HUES6 (cell line): ENCODE measurements around the gene EMP1.

ENCODE experiments used
- H3K27ac ChIP-seq: 2 replicates; pipeline ENCODE4 v1.7.0; 2013; ENCODE audit warnings: low read depth, mild to moderate bottlenecking, low read length, inconsistent platforms
- H3K27me3 ChIP-seq: 2 replicates; pipeline ENCODE4 v1.6.1; 2013; ENCODE audit warnings: low read length; ENCODE audit not compliant: control insufficient read depth, insufficient read depth
- H3K36me3 ChIP-seq: 2 replicates; pipeline ENCODE4 v1.6.1; 2013; ENCODE audit warnings: low read length; ENCODE audit not compliant: control insufficient read depth, insufficient read depth
- H3K4me1 ChIP-seq: 2 replicates; pipeline ENCODE4 v1.6.1; 2013; ENCODE audit warnings: low read length; ENCODE audit not compliant: control insufficient read depth, insufficient read depth
- H3K4me3 ChIP-seq: 2 replicates; pipeline ENCODE4 v1.5.1; 2013; ENCODE audit warnings: low read depth, low read length
- H3K9ac ChIP-seq: one replicate; pipeline ENCODE4 v1.6.1; 2013; ENCODE audit warnings: mild to moderate bottlenecking, low read length
- H3K9me3 ChIP-seq: 2 replicates; pipeline ENCODE4 v1.6.1; 2013; ENCODE audit warnings: low read depth, low read length; ENCODE audit not compliant: control insufficient read depth, insufficient read depth

The EMP1 gene

DNA sequence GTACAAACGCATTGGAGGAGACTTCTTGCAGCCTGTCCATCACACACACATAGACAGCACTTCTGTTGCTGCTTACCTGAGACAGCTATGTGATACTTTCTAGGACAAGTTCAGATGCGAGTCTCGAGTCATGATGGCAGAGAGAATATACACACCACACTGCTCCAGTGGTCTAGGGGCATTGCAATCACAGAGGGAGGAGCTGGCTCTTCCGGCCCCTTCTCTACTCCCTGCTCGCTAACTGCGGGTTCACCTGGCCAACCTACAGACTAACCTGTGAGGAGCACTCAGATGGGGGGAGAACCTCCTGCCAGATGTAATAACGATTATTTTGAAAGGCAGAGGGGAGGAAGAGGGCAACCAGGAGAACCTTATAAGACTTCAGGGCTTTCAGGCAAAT, 30.7 kb downstream of the EMP1 start:
- peaks cover 1% of the 10 kb centered on the region; the same call in 1 of the 2 replicates for H3K9me3 ChIP-seq
- H3K4me1 ChIP-seq: no peaks in the 10 kb centered on the region
- no peaks in the 10 kb centered on the region for H3K27me3 ChIP-seq
- H3K27ac ChIP-seq: no peak overlapping the region
- no peak overlapping the region for H3K9ac ChIP-seq
- no peaks in the 10 kb centered on the region for H3K36me3 ChIP-seq
- no peak overlapping the region for H3K4me3 ChIP-seq

DNA sequence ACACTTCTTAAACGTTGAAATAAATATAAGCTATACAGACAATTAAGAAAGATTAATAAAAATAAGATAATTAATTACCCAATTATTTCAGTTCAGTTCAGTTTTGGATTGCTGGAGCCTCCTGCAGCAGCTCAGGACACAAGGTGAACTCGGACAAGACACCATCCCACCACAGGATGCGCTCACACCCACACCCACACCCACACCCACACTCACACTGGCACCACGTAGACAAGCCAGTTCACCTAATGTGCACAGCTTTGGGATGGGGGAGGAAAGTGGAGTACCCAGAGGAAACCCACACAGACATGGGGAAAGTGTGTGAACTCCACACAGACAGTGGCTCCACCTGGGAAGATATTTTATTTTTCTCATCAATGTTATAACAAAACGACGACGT, 32.1 kb downstream of the EMP1 start:
- Histone ChIP-seq H3K27ac (no peak overlapping the region), H3K4me1 (no peaks in the 10 kb centered on the region), H3K9ac (no peak overlapping the region), H3K4me3 (no peak overlapping the region), H3K27me3 (no peaks in the 10 kb centered on the region), H3K36me3 (no peaks in the 10 kb centered on the region), H3K9me3 (peaks cover 5% of the 10 kb centered on the region; the same call in 1 of the 2 replicates)

DNA sequence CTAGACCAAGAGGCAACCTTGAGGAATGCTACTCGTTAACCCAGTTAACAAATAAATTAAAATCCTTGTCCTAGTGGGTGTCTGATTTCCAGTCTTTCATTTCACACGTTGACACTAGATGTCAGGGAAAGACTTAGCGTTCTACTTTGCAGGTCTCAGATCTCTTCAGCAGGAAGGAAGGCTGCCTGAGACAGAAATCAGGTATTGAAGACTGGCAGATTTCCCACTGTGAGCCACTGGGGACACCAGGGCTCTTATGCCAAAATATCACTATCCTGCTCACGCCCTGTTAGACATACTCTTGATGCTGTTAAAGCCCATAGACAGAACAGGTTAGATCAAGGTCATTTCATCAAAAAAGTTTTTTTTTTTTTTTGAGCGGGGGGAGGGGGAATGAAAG, 33.0 kb downstream of the EMP1 start:
- Histone ChIP-seq H3K9me3 (peaks cover 5% of the 10 kb centered on the region; the same call in 1 of the 2 replicates), H3K36me3 (no peaks in the 10 kb centered on the region), H3K9ac (no peak overlapping the region), H3K27me3 (no peaks in the 10 kb centered on the region), H3K4me3 (no peak overlapping the region), H3K27ac (no peak overlapping the region), H3K4me1 (no peaks in the 10 kb centered on the region)

DNA sequence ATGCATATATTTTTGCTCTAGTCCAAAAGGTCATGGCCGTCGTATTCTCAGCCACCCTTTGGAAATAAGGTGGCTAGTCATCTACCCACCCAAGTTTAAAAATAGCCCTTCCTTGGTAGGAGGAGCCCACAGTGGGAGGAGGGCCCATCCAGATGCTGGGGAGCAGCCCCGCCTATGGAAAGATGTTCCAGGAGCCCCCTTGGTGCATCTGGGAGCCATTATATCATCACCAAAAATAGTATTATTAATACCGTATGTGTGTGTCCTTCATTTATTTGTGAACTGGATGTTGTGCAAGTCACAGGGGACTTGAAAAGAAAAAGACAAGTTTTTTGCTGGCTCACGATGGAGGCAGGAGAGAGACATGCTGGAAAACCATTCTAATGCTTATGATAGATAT, 34.0 kb downstream of the EMP1 start:
- Histone ChIP-seq H3K27me3 (no peaks in the 10 kb centered on the region), H3K4me1 (no peaks in the 10 kb centered on the region), H3K27ac (no peak overlapping the region), H3K4me3 (no peak overlapping the region), H3K9me3 (peaks cover 5% of the 10 kb centered on the region; the same call in 1 of the 2 replicates), H3K36me3 (no peaks in the 10 kb centered on the region), H3K9ac (no peak overlapping the region)

DNA sequence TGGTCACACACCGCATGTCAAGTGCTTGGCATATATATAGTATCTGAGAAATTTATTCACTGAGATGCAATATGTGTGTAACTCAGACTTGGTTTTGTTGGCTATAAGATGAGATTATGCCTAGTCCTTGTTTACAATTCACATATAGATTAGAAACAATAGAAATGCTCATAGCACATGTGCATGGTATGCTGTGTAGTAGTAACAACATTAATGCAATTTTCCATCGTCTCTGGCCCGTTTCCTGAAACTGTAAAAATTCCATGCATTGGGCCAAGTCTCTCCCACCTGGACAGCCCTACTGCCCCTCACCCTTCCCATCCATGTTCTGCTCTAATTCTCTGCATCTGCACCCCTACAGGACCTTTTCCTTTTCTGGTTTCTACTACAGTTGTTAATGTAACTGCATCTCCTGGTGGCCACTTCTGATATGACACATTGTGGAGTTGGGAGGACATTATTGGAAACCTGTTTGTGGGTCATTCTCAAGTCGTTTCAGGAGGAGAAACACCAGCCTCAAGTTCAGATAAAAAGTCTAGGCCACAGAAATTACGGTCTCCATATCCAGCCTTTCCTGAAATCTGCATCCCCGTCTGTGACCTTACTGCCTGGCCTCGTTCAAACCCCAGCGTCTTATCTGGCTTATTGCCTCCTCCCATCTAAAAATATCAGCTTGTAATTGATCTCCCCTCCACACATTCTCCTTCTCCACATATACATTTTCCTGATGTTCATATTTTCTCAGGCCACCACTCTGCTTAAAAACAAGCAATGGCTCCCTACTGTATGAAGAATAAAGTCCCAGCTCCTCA, 37.5 kb downstream of the EMP1 start:
- Histone ChIP-seq H3K27ac (no peak overlapping the region), H3K9me3 (peaks cover 5% of the 10 kb centered on the region; the same call in 1 of the 2 replicates), H3K9ac (no peak overlapping the region), H3K36me3 (no peaks in the 10 kb centered on the region), H3K4me1 (no peaks in the 10 kb centered on the region), H3K27me3 (no peaks in the 10 kb centered on the region), H3K4me3 (no peak overlapping the region)

DNA sequence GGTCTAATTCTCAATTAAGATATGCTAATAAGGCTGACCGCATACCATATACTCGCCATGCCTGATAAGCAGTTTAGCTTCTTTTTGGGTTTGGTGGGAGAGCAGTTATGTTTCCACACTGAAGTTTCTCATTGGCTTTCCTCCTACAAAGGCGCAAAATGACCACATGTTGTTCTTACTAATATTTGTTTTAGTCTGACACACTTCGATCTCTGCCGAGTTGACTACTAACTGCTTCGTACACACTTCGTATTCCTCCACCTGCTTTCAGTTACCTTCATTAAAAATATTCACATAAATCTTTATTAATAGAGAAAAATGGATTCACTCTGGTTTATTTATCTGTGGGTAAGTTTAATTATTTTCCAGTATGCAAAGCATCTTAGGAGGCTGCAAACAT, 41.7 kb downstream of the EMP1 start:
- no peaks in the 10 kb centered on the region for H3K9me3 ChIP-seq
- H3K27ac ChIP-seq: no peak overlapping the region

DNA sequence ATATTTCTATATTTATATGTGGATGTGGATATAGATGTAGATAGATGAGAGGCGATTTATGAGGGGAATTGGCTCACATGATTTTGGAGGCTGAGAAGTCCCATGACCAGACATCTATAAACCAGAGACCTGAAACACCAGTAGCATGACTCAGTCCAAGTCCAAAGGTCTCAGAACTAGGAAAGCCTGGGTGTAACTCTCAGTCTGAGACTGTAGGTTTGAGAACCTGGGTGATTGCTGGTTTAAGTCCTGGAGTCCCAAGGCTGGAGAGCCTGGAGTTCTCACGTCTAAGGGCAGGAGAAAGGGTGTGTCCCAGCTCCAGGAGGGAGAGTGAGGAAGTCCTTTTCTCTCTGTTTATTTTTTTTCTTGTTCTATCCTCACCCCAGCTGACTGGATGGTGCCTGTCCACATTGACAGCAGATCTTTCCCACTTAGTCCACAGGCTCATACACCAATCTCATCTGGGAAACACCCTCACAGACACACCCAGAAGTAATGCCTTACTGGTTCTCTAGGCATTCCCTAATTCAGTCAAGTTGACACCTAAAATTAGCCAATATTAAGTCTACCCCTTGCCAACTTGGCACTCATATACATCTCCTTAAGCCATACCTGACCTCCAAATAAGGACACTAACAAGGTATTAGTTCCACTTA, 45.4 kb downstream of the EMP1 start:
- Histone ChIP-seq H3K36me3 (no peaks in the 10 kb centered on the region), H3K9me3 (no peaks in the 10 kb centered on the region), H3K4me3 (no peak overlapping the region), H3K4me1 (no peaks in the 10 kb centered on the region), H3K27ac (no peak overlapping the region), H3K9ac (no peak overlapping the region), H3K27me3 (no peaks in the 10 kb centered on the region)

More for the DNA sequence above, 41.7 kb downstream of the EMP1 start:
- no peaks in the 10 kb centered on the region for H3K27me3 ChIP-seq
- H3K4me1 ChIP-seq: no peaks in the 10 kb centered on the region
- no peak overlapping the region for H3K4me3 ChIP-seq
- H3K9ac ChIP-seq: no peak overlapping the region
- no peaks in the 10 kb centered on the region for H3K36me3 ChIP-seq

DNA sequence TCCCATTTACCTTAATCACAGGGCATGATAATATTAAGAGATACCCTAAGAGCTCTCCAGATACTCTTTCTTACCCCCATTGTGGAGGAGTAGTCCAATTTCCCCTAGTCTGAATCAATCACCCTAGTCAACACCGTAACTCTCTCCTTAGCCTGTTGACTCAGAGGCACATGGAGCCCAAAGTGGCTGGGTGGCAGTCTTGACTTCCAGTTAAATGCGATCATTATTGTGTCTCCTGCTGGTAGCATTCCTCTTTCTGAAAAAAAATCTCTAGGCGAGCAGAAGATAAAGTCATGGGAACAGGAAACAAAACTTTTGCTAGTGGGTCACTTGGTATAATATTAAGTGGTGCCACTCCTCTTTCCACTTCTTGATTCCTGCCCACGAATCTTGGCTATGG, 46.4 kb downstream of the EMP1 start:
- Histone ChIP-seq H3K4me1 (no peaks in the 10 kb centered on the region), H3K27ac (no peak overlapping the region), H3K4me3 (no peak overlapping the region), H3K27me3 (no peaks in the 10 kb centered on the region), H3K36me3 (no peaks in the 10 kb centered on the region), H3K9ac (no peak overlapping the region), H3K9me3 (no peaks in the 10 kb centered on the region)

DNA sequence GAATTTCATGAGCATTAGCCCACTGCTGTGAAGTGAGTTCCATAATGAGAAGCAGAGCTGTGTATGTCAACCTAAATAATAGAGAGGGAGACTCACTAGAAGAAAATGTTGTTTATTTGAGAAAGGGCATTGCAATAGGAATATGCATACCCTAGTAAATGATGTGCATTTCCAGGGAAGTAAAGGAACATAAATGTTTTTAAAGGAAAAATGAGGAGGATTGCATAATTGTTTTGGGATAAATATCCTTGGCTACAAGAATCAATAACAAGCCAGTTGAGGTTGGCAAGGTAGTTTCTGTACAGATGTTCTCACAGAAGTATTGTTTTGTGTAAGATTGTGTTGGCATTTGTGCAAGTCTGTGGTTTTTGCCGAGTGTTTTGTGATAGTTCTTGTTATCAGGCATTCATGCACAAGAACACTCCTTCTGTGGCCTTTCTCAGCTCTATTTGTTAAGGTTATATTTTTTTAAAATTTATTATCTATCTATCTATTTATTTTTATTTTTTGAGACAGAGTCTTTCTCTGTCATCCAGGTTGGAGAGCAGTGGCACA, 47.1 kb downstream of the EMP1 start:
- Histone ChIP-seq H3K9ac (no peak overlapping the region), H3K4me1 (no peaks in the 10 kb centered on the region), H3K36me3 (no peaks in the 10 kb centered on the region), H3K9me3 (no peaks in the 10 kb centered on the region), H3K27me3 (no peaks in the 10 kb centered on the region), H3K4me3 (no peak overlapping the region), H3K27ac (no peak overlapping the region)

DNA sequence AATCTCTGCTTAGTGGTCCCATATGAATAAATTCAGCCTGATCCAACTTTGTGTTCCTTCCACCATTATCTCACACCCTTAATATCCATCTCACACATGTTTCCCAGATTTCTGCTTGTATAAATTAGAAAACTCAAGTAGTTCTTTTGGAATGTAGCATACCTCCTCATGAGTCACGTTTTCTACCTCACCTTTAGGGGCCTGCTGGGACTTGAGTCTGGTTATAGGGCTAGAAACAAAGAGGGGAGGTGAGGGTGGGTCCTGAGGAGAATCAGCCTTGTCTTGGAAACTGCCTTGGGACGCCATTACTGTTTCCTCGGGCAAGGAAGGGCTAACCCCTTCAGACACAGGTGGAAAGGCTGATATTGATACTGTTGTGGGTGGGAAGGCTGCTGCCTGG, 51.1 kb downstream of the EMP1 start:
- H3K4me1 ChIP-seq: no peaks in the 10 kb centered on the region

DNA sequence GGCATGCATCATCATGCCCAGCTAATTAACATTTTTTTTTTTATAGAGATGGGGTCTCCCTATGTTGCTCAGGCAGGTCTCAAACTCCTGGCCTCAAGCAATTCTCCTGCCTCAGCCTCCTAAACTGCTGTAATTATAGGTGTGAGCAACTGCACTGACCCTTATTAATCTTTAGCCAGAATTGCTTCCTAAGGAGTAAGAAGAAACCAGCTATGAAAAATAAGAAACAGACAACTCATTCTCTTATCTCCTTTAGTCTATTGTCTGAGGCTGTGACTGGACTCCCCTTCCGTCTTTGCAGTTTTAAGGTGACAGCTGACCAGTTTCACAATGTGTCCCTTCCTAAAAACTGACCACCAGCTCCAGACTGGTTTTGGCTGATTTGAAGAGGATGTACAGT, 52.4 kb downstream of the EMP1 start:
- no peaks in the 10 kb centered on the region; the same call in 1 of the 2 replicates for H3K4me1 ChIP-seq
- no peaks in the 10 kb centered on the region for H3K27me3 ChIP-seq
- no peak overlapping the region for H3K9ac ChIP-seq
- H3K36me3 ChIP-seq: no peaks in the 10 kb centered on the region
- no peaks in the 10 kb centered on the region for H3K9me3 ChIP-seq
- no peak overlapping the region for H3K4me3 ChIP-seq
- H3K27ac ChIP-seq: no peak overlapping the region

More for the DNA sequence above, 51.1 kb downstream of the EMP1 start:
- Histone ChIP-seq H3K9ac (no peak overlapping the region), H3K9me3 (no peaks in the 10 kb centered on the region), H3K27me3 (no peaks in the 10 kb centered on the region), H3K36me3 (no peaks in the 10 kb centered on the region), H3K4me3 (no peak overlapping the region), H3K27ac (no peak overlapping the region)
